GM10847 (cell line): ENCODE data around the gene SMARCA1.

Experiments
- POLR2A ChIP-seq: IDR thresholded peaks from 2 replicates; pipeline ENCODE4 v1.6.1; 2011; ENCODE audit not compliant: insufficient read length; ENCODE audit errors: extremely low read depth

SMARCA1 gene

DNA sequence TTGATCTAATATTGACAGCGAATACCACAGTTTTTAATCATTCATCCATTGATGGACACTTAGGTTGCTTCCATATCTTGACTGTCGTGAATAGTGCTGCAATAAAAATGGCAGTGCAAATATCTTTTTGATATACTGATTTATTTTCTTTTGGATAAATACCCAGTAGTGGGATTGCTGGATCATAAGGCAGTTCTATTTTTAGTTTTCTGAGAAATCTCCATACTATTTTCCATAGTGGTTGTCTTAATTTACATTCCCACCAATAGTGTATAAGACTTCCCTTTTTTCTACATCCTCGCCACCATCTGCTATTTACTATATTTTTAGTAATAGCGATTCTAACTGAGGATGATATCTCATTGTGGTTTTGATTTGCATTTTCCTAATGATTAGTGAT, 100.1 kb downstream of the SMARCA1 start:
- TF ChIP-seq POLR2A, result no peak

DNA sequence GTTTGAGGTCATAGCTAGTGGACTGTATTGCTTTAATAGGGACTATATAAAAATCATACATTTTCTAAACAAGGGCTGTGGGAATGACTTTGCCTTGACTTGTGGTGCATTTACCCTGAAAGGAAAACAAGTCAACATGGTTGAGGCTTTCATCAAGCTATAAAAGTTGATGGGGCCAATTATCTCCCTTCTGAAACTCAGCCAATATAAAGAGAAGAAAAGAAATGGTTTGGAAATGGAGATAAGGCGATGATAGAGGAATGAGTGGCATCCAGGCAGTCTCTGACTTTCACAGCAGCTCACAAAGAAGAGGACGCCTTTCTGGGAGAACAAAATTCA, 118.7 kb downstream of the SMARCA1 start:
- no peak for TF ChIP-seq POLR2A

DNA sequence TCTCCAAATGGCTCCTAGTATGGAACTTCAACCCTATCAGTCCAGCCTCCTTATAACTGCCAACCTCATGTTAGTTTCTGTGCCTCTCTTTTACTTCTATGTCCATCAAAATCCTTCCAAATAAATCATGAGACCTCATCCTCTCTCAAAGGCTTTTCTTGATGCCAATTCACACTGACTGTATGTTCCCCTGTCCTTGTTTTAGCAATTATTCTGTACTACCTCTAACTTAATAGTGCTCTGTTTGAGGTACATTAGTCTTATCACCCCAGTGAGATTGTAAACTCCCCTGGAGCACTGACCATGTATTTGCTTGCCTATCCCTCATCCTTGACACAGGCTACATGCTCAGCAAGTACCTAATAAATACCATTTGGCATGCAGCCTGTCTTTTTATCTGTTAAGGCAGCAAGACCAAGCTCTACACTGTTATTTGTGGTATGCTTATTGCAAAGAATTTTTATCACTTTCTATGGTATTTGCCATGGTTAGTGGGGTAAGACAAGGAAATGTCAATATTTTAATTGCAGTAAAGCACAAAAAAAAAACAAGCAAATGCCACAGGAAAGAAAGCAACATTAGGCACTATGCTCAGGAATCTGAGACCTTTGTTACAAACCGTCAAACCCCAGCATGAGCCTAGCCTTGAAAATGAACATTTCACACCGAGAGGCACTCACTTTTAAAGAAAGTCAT, 119.2 kb downstream of the SMARCA1 start:
- TF ChIP-seq POLR2A, result no peak
